DMS53 (cell line): Measurements from ENCODE around the gene ZNF649.
"Not testable (repeated sequence)": the region's sequence is repeated elsewhere in the genome, so short reads cannot be mapped to it uniquely, and the experiment has no call there.

ENCODE experiments used
- DNase-seq: peaks from one replicate; lab custom pipeline; 2025; lab: John Stamatoyannopoulos, UW

Gene ZNF649

GRCh38 chr19:51904331-51905165, at the start of gene ZNF649:
Gene ZNF649 (minus strand): TSS chr19:51905017. CDS start chr19:51900107, 4,910 bp downstream.
- peak; percentile 95 for DNase-seq

- no peak for DNase-seq
Measured at GRCh38 chr19:51948975-51949374, 44.2 kb upstream of the ZNF649 start.

- DNase-seq, result no peak
Measured at GRCh38 chr19:51946602-51947001, 41.8 kb upstream of the ZNF649 start.

- DNase-seq, result no peak
Measured at GRCh38 chr19:51944798-51945552, 40.2 kb upstream of the ZNF649 start.

- no peak for DNase-seq
Measured at GRCh38 chr19:51938936-51939335, 34.1 kb upstream of the ZNF649 start.

GRCh38 chr19:51931921-51932320, 27.1 kb upstream of the ZNF649 start:
- DNase-seq, result no peak

- DNase-seq, result no peak
Measured at GRCh38 chr19:51927859-51928258, 23.0 kb upstream of the ZNF649 start.

GRCh38 chr19:51926784-51927741, 22.2 kb upstream of the ZNF649 start, which contains the start of gene ZNF613:
Gene ZNF613 (plus strand): TSS chr19:51927472. CDS start chr19:51936221, 8,749 bp downstream.
- peak; percentile 96 for DNase-seq

- DNase-seq, result no peak
Measured at GRCh38 chr19:51926426-51926783, 21.6 kb upstream of the ZNF649 start.

GRCh38 chr19:51921949-51922348, 17.1 kb upstream of the ZNF649 start:
- no peak for DNase-seq

- no peak for DNase-seq
Measured at GRCh38 chr19:51919606-51920005, 14.8 kb upstream of the ZNF649 start.

GRCh38 chr19:51916167-51916566, 11.3 kb upstream of the ZNF649 start:
- DNase-seq, result no peak

GRCh38 chr19:51915324-51915867, 10.6 kb upstream of the ZNF649 start:
- peak; percentile 33 for DNase-seq

- not testable (repeated sequence) for DNase-seq
Measured at GRCh38 chr19:51907981-51908380, 3.2 kb upstream of the ZNF649 start.

- not testable (repeated sequence) for DNase-seq
Measured at GRCh38 chr19:51906108-51906507, 1.3 kb upstream of the ZNF649 start.

- DNase-seq, result peak; percentile 82
Measured at GRCh38 chr19:51905639-51906038, 822 bp upstream of the ZNF649 start.

- DNase-seq, result peak; percentile 74
Measured at GRCh38 chr19:51905206-51905605, 389 bp upstream of the ZNF649 start.

GRCh38 chr19:51903192-51903591, 1.6 kb downstream of the ZNF649 start:
- DNase-seq, result no peak

- peak; percentile 7 for DNase-seq
Measured at GRCh38 chr19:51901860-51902259, 3.0 kb downstream of the ZNF649 start.

- peak; percentile 8 for DNase-seq
Measured at GRCh38 chr19:51891193-51891747, 13.5 kb downstream of the ZNF649 start.

GRCh38 chr19:51889934-51890333, 14.9 kb downstream of the ZNF649 start:
- no peak for DNase-seq
